Peyer's patch (tissue), 4 donors: Measurements from ENCODE around the gene POU6F2. TPM values are rescaled to one million over a fixed set of nuclear protein-coding genes. Genes with fewer than 3 reads are reported as not detected.

Experiments used
- DNase-seq, 3 donors: peaks; one replicate each; pipeline ENCODE4 v3.0.0-alpha.2; 2017 to 2019
- H3K27ac ChIP-seq, 4 donors: fragments of 200-600 bp; sonication (generic); one replicate each; pipeline ENCODE4 v1.5.1; 2016 to 2019
- H3K27me3 ChIP-seq, 2 donors: fragments of 200-600 bp; sonication (generic); one replicate each; pipeline ENCODE4 v1.5.1; 2019
- H3K36me3 ChIP-seq, 3 donors: fragments of 200-600 bp; sonication (generic); one replicate each; pipeline ENCODE4 v1.5.1; 2016 to 2019
- H3K4me1 ChIP-seq, 4 donors: fragments of 200-600 bp; sonication (generic); one replicate each; pipeline ENCODE4 v1.5.1; 2016 to 2019
- H3K4me3 ChIP-seq, 4 donors: fragments of 200-600 bp; sonication (generic); 1 replicate in 3 of 4; 2 replicates in 1 of 4; pipeline ENCODE4 v1.5.1; 2016 to 2019; ENCODE audit warnings: mild to moderate bottlenecking in 1 of 4
- H3K9me3 ChIP-seq, 4 donors: fragments of 200-600 bp; sonication (generic); one replicate each; pipeline ENCODE4 v1.5.1; 2016 to 2019; ENCODE audit warnings: mild to moderate bottlenecking in 1 of 4
- CTCF ChIP-seq, 6 experiments: fragments of 450-650 bp in 4 of 6; fragments of 200-600 bp in 2 of 6; sonication (generic) in 1 of 6; IDR thresholded peaks; one replicate each; pipeline ENCODE4 v1.5.1; 2017 to 2019; ENCODE audit warnings: antibody characterized with exemption in 6 of 6, mild to moderate bottlenecking in 3 of 6, moderate library complexity in 1 of 6
- POLR2A ChIP-seq, 2 donors: fragments of 450-650 bp; IDR thresholded peaks; one replicate each; pipeline ENCODE4 v1.5.1; 2017; ENCODE audit warnings: antibody characterized with exemption in 2 of 2, mild to moderate bottlenecking in 2 of 2, moderate library complexity in 2 of 2
- total RNA-seq, 4 donors: library from RNA; depleted of rRNA; stranded (reverse); fragments of >200 nt; gene quantifications; one replicate each; pipeline ENCODE4 v1.1.0, GENCODE V29; 2016

POU6F2 gene
- total RNA-seq, 4 donors from 2014 or later = 0.80 to 1.3 (median 1.2) TPM; not detected in 1

- Histone ChIP-seq H3K4me1 (no peaks in the 10 kb centered on the region), H3K4me3 (no peak overlapping the region), H3K36me3 (no peaks in the 10 kb centered on the region), H3K27me3 (no peaks in the 10 kb centered on the region), H3K9me3 (no peaks in the 10 kb centered on the region), H3K27ac (no peak overlapping the region)
- TF ChIP-seq CTCF (IDR thresholded peaks at IDR 0.05) (no peak), POLR2A (IDR thresholded peaks at IDR 0.05) (no peak)
- DNase-seq = no peak
Observed at GRCh38 chr7:39128287-39128843, 150.7 kb downstream of the POU6F2 start.

GRCh38 chr7:39130274-39130673 lies 152.6 kb downstream of the POU6F2 start:
- Histone ChIP-seq H3K27ac (no peak overlapping the region), H3K27me3 (no peaks in the 10 kb centered on the region), H3K36me3 (no peaks in the 10 kb centered on the region), H3K9me3 (no peaks in the 10 kb centered on the region), H3K4me1 (no peaks in the 10 kb centered on the region), H3K4me3 (peak overlapping the region in 1 of 4 donors; percentile 19)
- TF ChIP-seq POLR2A (IDR thresholded peaks at IDR 0.05) (no peak), CTCF (IDR thresholded peaks at IDR 0.05) (no peak)
- no peak for DNase-seq

GRCh38 chr7:39130857-39131526 lies 153.3 kb downstream of the POU6F2 start:
- H3K9me3 ChIP-seq = no peaks in the 10 kb centered on the region
- H3K4me3 ChIP-seq = peak overlapping the region in 2 of 4 donors; percentile 19 to 38
- no peak for DNase-seq
- H3K27ac ChIP-seq = no peak overlapping the region
- no peak for TF ChIP-seq CTCF (IDR thresholded peaks at IDR 0.05)
- no peak for TF ChIP-seq POLR2A (IDR thresholded peaks at IDR 0.05)
- no peaks in the 10 kb centered on the region for H3K36me3 ChIP-seq
- no peaks in the 10 kb centered on the region for H3K4me1 ChIP-seq
- H3K27me3 ChIP-seq = no peaks in the 10 kb centered on the region

- H3K9me3 ChIP-seq = no peaks in the 10 kb centered on the region
- H3K36me3 ChIP-seq = no peaks in the 10 kb centered on the region
- no peak overlapping the region for H3K4me3 ChIP-seq
- DNase-seq = no peak
- no peaks in the 10 kb centered on the region for H3K4me1 ChIP-seq
- no peak overlapping the region for H3K27ac ChIP-seq
- TF ChIP-seq CTCF (IDR thresholded peaks at IDR 0.05) (no peak), POLR2A (IDR thresholded peaks at IDR 0.05) (no peak)
- H3K27me3 ChIP-seq = no peaks in the 10 kb centered on the region
Observed at GRCh38 chr7:39132306-39132705, 154.6 kb downstream of the POU6F2 start.

GRCh38 chr7:39133088-39133487 lies 155.4 kb downstream of the POU6F2 start:
- H3K27me3 ChIP-seq = no peaks in the 10 kb centered on the region
- H3K36me3 ChIP-seq = no peaks in the 10 kb centered on the region
- no peak overlapping the region for H3K4me3 ChIP-seq
- H3K27ac ChIP-seq = no peak overlapping the region
- no peak for DNase-seq
- no peaks in the 10 kb centered on the region for H3K9me3 ChIP-seq
- TF ChIP-seq POLR2A (IDR thresholded peaks at IDR 0.05) (no peak), CTCF (IDR thresholded peaks at IDR 0.05) (no peak)
- no peaks in the 10 kb centered on the region for H3K4me1 ChIP-seq
